C1 segment of cervical spinal cord (tissue), 14 donors: Measurements from ENCODE around the gene CYTH3.
"Not testable (repeated sequence)": the region's sequence is repeated elsewhere in the genome, so short reads cannot be mapped to it uniquely, and the experiment has no call there.

Experiments used
- DNase-seq, 14 donors: peaks; one replicate each; lab custom pipeline; 2025; lab: John Stamatoyannopoulos, UW

Gene CYTH3, protein sequence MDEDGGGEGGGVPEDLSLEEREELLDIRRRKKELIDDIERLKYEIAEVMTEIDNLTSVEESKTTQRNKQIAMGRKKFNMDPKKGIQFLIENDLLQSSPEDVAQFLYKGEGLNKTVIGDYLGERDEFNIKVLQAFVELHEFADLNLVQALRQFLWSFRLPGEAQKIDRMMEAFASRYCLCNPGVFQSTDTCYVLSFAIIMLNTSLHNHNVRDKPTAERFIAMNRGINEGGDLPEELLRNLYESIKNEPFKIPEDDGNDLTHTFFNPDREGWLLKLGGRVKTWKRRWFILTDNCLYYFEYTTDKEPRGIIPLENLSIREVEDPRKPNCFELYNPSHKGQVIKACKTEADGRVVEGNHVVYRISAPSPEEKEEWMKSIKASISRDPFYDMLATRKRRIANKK

DNA sequence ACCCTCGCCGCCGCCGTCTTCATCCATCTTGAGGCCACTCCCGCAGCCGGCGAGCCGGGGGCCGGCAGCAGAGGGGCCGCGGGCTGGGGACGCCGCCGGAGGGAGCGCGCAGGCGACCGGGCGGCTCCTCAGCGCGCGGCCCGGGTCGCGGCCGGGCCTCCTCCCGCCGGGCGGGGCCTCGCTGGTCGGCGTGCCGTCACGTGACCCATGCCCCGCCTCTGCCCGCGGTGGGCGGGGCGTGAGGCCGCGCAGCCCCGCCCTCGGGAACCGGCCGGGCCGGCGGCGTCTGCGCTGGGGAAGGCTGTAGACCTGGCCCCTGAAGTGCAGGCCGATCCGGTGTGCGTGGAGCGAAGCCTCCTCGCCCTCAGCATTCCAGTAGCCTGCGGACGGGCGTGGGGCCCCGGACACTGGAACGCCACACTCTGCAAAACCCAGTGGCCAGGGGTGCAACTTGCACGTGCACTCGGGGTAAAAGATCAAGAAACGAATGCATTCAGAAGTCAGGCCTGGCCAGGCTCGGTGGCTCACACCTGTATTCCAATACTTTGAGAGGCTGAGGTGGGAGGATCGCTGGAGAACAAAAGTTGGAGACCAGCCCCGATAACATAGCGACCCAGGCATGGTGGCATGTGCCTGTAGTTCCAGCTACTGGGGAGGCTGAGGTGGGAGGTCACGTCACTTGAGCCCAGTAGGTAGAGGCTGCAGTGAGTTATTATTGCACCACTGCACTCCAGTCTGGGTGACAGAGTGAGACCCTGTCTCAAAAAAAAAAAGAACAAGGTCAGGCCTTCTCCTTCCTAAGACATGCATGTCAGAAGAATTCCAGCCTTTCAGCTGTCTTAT is at the start of gene CYTH3:
Gene CYTH3, minus strand, starts transcription at position 144 of the 843 bp plus-strand sequence. Its CDS starts 117 bp downstream, at position 27.
- DNase-seq: peak in 13 of 14 donors; percentile 28 to 84 (median 59)

DNA sequence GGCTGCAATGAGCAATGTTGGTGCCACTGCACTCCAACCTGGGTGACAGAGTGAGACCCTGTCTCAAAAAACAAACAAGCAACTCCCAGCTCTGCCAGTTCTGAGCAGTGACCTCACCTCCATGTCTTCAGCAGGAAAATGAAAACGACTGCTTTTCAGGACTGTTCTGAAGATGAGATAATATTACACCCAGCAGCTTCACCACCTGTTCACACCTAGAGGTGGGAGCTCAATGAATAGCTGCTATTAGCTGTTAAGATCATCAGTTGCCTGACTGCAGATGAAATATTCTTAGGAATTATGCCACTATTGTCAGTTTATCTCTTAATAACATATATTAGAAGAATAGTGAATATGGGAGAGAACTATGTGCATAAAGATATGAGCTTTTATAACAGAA is 48.4 kb upstream of the CYTH3 start:
- peak in 1 of 14 donors; percentile 16 for DNase-seq

DNA sequence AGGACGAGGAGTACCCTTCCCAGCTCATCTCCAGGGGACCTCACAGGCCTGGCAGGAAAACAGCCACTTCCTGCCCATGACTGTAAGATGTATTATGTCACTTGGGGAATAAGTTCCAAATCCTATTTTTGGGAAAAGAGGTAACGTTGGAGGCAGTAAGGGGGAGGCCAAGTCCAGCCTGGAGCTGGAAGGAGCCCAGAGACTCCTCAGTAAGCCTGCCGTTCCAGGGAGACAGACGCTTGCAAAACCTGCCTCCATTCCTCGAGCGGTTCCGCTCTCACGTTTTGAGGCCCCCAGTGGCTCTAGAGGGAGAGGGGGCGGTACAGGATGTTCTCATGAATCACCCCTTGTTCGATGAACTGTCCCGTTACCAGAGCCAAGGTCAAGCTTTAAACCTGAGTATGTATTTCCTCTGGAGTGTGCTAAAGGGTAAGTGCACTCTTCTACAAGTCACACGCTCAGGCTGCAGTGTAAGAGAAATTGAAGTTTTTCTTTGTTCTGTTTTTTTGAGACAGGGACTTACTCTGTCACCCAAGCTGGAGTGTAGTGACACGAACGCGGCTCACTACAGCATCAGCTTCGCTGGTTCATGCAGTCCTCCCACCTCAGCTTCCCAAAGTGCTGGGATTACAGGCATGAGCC is 45.5 kb upstream of the CYTH3 start:
- peak in 2 of 14 donors; percentile 6 to 81 for DNase-seq

DNA sequence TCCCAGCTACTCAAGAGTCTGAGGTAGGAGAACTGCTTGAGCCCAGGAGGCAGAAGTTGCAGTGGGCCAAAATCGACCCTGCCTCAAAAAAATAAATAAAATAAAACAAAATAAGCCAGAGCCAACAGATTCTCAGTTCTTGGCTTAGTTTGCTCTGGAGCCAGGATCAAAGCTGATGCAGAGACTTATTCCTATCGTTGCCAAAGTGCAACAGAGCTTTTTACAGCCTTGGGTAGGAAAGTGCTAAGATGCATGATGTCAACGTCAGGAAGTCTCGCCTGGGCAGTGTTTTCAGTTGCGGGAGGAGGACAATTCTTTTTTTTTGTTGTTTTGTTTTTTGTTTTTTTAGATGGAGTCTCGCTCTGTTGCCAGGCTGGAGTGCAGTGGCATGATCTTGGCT is 43.8 kb upstream of the CYTH3 start:
- no peak for DNase-seq

DNA sequence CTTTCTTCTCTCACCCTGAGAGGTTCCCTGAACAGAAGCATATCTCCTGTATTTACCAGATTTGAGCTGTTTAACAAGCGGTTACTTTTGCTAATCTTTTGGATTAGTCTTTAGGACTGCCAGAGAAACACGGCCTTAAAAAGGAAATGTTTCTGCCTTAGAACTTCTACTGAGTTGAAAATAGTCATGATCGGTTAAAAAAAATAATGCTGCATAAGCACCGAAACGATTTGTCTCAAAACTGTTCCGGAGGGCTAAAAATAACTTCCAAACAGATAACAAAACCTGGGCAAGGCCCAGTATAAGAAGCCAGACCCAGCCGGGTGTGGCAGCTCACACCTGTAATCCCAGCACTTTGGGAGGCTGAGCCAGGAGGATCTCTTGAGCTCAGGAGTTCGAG is 43.3 kb upstream of the CYTH3 start:
- DNase-seq: no peak

DNA sequence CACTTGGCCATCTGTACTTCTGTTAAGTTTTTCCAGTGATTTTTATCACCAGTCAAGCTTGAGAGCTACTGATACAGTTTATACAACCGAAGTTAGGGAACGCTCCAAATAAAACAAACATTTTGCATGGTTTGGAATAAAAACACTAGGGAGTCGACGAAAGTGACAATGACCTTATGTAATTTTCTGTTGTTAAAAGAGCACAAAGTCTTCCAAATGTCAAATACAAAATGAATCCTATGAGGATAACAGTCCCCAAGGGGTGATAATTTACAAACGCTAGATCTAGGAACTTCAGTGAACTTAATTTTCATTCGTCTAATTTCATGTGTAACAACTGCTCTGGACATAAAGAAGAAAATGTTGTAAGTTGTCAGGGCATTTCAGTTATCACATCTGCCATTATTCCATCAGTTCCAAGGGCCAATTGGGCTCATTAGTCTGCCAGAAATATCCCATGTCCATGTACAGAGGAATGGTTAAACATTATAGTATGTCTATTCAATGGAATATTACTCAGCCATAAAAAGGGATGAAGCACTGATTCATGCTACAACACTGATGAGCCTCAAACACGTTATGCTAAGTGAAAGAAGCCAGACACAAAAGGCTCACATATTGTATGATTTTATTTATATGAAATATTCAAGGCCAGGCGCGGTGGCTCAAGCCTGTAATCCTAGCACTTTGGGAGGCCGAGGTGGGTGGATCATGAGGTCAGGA is 38.0 kb upstream of the CYTH3 start:
- no peak for DNase-seq

DNA sequence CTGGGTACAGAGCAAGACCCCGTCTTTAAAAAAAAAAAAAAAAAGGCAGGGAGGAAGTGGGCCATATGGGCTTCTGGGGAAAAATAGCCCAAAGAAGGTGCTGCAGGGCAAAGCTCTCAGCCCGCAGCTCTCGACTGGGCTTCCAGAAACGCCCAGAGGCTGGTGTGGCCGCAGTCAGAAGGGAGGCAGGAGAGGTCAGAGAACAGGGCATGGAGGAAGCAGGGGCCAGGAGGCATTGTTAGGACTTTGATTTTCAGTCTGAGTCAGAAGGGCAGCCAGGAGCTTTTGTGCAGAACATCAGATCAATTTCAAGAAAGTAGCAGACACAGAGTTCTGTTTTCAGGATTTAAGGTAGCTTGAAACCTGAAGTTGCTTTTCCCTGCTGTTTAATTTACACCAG is 35.3 kb upstream of the CYTH3 start:
- no peak for DNase-seq

DNA sequence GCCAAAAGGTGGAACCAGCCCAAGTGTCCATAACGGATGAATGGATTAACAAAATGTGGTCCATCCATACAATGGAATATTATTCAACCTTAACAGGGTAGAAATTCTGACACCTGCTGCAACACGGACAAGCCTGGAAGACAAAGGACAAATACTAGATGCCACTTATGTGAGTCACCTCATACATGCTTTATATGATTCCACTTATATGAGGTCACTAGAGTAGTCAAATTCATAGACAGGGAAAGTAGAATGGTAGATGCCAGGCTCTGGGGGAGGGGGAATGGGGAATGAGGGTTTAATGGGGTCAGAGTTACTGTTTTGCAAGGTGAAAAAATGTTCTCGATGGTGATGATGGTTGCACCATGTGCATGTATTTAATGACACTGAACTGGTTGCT is 34.0 kb upstream of the CYTH3 start:
- DNase-seq: no peak

DNA sequence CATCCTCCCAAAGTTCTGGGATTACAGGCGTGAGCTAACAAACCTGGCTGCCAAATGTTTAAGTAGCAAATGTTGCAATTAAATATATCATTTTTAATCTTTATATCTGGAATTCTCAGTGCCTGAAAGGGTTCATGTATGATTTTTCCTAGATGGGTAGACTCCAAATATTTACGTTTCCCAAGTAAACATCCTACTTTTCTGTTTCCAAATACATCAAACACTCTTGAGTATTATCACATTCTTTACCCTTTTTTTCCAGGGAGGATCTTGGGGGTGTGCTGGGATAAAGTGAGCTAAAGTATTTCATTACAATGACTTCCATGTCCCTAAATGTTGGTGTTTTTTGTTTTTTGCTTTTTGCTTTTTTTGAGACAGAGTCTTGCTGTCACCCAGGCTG is 32.9 kb upstream of the CYTH3 start:
- DNase-seq: no peak

DNA sequence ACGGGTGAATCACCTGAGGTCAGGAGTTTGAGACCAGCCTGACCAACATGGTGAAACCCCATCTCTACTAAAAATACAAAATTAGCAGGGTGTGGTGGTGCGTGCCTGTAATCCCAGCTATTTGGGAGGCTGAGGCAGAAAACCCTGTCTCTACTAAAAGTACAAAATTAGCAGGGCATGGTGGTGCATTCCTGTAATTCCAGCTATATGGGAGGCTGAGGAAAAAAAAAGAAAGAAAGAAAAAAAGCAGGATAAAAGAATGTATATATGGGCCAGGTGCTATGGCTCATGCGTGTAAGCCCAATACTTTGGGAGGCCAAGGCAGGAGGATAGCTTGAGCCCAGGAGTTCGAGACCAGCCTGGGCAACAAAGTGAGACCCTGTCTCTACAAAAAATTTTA is 29.0 kb upstream of the CYTH3 start:
- not testable (repeated sequence) for DNase-seq

DNA sequence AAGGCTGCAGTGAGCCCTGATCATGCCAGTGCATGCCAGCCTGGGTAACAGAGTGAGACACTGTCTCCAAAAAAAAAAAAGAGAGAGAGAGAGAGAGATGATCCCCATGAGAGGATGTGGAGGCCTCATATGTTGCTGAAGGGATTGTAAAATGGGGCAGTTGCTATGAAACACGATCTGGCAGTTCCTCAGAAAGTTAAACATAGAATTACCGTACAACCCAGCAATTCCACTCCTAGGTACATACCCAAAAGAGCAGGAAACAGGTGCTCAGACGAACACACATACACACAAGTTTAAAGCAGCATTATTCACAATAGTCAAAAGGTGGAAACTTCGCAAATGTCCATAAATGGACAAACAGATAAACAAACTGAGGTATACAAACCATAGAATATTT is 27.4 kb upstream of the CYTH3 start:
- DNase-seq: no peak

DNA sequence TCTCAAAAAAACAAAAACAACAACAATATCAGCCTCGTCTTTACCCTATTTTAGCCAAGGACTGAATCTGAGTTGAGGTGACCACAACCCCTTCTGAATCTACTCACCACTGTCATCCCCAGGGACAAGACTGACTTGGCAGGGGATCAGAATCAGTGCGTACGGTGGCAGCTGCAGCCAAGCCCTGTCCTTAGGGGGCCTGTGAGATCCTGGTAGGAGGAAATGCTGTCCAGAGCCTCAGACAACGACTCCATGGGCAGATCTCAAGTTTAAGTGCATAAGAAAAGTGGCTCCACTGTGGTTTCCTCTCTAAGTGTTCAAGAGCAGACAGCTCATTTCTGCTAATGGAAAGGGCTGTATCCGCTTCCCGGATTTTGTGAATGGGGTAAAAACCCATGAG is 22.4 kb upstream of the CYTH3 start:
- no peak for DNase-seq

DNA sequence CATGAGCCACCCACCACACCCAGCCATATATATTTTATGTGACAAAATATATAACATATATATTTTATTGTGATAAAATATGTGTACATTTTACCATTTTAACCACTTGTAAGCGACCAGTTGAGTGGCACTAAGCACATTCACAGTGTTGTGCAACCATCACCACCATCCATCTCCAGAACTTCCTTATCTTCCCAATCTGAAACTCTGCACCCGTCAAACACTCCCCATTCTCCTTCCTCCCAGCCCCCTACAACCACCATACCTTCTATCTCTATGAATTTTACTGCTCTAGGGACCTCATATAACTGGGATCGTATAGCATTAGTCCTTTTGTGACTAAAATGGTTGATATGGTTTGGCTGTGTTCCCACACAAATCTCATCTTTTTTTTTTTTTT is 20.8 kb upstream of the CYTH3 start:
- no peak for DNase-seq

DNA sequence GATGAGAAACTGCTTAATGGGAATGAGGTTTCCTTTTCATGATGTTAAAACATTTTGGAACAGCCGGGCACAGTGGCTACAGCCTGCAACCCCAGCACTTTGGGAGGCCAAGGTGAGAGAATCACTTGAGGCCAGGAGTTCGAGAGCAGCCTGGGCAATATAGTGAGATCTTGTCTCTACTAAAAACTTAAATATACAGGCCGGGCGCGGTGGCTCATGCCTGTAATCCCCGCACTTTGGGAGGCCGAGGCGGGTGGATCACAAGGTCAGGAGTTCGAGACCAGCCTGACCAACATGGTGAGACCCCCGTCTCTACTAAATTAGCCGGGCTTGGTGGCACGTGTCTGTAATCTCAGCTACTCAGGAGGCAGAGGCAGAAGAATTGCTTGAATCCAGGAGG is 19.5 kb upstream of the CYTH3 start:
- not testable (repeated sequence) for DNase-seq

DNA sequence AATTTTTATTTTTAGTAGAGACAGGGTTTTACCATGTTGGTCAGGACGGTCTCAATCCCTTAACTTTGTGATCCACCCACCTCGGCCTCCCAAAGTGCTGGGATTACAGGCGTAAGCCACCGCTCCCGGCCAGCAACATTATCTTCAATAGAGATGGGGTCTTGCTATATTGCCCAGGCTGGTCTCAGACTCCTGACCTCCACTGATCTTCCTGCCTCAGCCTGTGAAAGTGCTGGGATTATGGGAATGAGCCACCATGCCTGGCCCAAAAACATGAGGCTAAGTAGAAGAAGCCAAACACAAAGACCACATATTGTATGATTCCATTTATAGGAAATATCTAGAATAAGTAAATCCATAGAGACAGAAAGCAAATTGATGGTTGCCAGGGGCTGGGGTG is 19.1 kb upstream of the CYTH3 start:
- no peak for DNase-seq

DNA sequence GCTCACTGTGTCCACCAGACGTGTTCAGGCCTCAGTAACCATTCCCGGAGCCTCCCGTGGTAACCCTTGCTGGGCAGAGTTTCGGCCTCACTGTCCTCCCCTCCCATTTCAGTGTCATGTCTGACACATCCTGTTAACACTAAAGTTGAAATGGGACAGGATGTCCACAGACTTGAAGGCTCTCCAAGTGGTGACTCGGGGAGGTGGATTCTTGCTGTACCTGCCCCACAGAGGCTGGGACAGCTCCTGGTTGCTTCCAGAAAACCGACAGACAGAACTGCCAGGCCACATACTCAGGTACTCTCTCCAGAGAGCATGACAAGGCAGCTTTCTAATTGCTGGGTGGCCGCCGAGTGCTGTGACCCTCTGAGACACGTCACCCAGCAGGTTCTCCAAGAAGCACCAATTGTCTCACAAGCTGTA is 17.9 kb upstream of the CYTH3 start:
- no peak for DNase-seq

DNA sequence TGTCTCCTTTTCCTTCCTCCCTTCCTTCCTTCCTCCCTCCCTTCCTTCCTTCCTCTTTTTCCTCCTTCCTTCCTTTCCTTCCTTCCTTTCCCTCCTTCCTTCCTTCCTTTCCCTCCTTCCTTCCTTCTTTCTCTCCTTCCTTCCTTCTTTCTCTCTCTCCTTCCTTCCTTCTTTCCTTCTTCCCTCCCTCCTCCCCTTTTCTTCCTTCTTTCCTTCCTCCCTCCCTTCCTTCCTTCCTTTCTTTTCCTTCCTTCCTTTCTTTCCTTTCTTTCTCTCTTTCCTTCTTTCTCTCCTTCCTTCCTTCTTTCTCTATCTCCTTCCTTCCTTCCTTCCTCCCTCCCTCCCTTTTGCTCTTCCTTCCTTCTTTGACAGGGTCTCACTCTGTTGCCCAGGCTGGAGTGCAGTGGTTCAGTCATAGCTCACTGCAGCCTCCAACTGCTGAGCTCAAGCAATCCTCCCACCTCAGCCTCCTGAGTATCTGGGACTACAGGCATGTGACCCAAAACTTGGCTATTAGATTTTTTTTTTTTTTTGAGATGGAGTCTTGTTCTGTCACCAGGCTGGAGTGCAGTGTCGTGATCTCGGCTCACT is 15.9 kb upstream of the CYTH3 start:
- no peak for DNase-seq

DNA sequence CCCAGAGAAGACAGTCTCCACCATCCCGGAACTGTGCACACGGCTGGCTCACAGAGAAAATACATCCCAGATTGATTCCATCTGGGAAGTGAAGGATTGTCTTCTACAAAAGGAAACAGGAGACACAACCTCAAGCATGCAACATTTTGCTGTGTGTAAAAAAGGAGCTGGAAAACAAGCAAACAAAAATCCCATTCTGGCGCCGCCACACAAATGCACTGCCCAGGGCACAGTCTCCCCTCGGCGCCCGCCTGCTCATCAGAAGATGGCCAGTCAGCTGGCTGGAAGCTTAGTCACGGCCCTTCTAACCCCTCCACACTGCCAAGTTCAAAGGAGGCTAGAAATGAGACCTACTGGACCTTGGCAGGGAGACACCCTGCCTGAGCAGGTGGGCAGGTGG is 14.1 kb upstream of the CYTH3 start:
- no peak for DNase-seq

DNA sequence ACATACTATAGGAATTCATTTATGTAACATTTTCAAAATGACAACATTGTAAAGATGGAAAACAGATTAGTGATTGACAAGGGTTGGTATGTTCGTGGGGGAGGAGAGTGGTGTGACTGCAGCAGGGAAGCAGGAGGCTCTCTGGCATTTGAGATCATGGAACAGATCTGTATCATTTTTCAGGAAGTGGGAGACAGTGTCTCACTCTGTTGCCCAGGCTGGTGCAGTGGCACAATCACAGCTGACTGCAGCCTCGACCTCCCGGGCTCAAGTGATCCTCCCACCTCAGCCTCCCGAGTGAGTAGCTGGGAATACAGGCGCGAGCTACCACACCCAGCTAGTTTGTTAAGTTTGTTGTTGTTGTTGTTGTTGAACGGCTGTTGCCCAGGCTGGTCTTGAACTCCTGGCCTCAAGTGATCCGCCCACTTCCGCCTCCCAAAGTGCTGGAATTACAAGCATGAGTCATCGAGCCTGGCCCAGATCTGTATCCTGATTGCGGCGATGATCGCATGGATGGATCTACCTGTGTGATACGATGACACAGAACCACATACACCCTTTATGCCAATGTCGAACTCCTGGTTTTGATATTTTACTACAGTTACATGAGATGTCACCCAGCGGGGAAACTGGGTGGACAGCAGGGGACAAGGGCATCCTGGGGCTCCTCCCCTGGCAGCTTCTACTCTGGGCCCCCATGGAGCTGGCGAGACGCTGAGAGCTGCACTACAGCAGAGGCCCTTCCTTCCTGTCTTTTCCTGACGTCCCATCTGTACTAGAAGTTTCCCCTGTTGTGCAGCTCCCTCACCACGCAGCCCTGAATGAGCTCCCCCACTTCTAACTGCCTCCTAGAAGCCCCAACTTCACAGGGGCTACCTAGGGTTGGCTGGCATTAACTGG is 12.3 kb upstream of the CYTH3 start:
- DNase-seq: no peak

DNA sequence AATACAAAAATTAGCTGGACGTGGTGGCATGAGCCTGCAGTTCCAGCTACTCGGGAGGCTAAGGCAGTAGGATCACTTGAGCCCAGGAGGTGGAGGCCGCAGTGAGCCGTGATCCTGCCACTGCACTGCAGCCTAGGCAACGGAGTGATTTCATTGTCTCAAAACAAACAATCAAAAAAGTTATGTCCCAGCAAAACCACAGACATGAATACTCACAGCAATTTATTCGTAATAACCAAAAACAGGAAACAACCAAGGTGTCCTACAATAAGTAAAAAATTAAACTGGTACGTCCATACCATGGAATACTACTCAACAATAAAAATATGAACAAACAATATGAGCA is 11.6 kb upstream of the CYTH3 start:
- no peak for DNase-seq
